Mesendoderm (in vitro differentiated cells): ENCODE results near the gene LSM6.
A peak's percentile ranks its signal among the peaks of the same experiment; 100 is the strongest.

ENCODE experiments used
- DNase-seq: peaks from one replicate; pipeline ENCODE4 v3.0.0; 2013
- H2AK5ac ChIP-seq: 2 replicates; pipeline ENCODE4 v1.6.1; 2013; ENCODE audit warnings: low read length, inconsistent platforms
- H2BK120ac ChIP-seq: 2 replicates; pipeline ENCODE4 v1.6.1; 2013; ENCODE audit warnings: low read depth, mild to moderate bottlenecking, low read length, moderate library complexity, mixed read lengths
- H2BK15ac ChIP-seq: replicated peaks from 2 replicates; pipeline ENCODE4 v1.6.1; 2013; ENCODE audit warnings: low read depth, mild to moderate bottlenecking, moderate library complexity
- H2BK5ac ChIP-seq: 2 replicates; pipeline ENCODE4 v1.6.1; 2013; ENCODE audit warnings: low read length, inconsistent platforms
- H3K18ac ChIP-seq: 2 replicates; pipeline ENCODE4 v1.6.1; 2013; ENCODE audit warnings: mild to moderate bottlenecking, low read length, mixed read lengths
- H3K23ac ChIP-seq: one replicate; pipeline ENCODE4 v1.6.1; 2013; ENCODE audit warnings: low read length
- H3K27ac ChIP-seq: 2 replicates; pipeline ENCODE4 v1.5.1; 2013; ENCODE audit warnings: low read depth, mild to moderate bottlenecking, inconsistent platforms, low read length, moderate library complexity
- H3K27me3 ChIP-seq: 2 replicates; pipeline ENCODE4 v1.6.1; 2013; ENCODE audit warnings: low read length, control low read depth, mild to moderate bottlenecking, inconsistent platforms; ENCODE audit not compliant: insufficient read depth, poor library complexity
- H3K36me3 ChIP-seq: 2 replicates; pipeline ENCODE4 v1.6.1; 2013; ENCODE audit warnings: low read length, inconsistent platforms; ENCODE audit not compliant: control insufficient read depth, insufficient read depth
- H3K4ac ChIP-seq: one replicate; pipeline ENCODE4 v1.6.1; 2013; ENCODE audit warnings: low read depth, mild to moderate bottlenecking, low read length, moderate library complexity
- H3K4me1 ChIP-seq: 2 replicates; pipeline ENCODE4 v1.6.1; 2013; ENCODE audit warnings: low read depth, low read length, inconsistent platforms; ENCODE audit not compliant: control insufficient read depth
- H3K4me2 ChIP-seq: 2 replicates; pipeline ENCODE4 v1.6.1; 2013; ENCODE audit warnings: low read length
- H3K4me3 ChIP-seq: 2 replicates; pipeline ENCODE4 v1.5.1; 2013; ENCODE audit warnings: mild to moderate bottlenecking, low read length
- H3K56ac ChIP-seq: one replicate; pipeline ENCODE4 v1.6.1; 2013; ENCODE audit warnings: low read length
- H3K79me1 ChIP-seq: 2 replicates; pipeline ENCODE4 v1.6.1; 2013; ENCODE audit warnings: low read length, inconsistent platforms
- H3K79me2 ChIP-seq: 2 replicates; pipeline ENCODE4 v1.6.1; 2013; ENCODE audit warnings: mild to moderate bottlenecking, low read length; ENCODE audit not compliant: control insufficient read depth, insufficient read depth
- H3K9ac ChIP-seq: 2 replicates; pipeline ENCODE4 v1.6.1; 2013; ENCODE audit warnings: low read length, inconsistent platforms
- H4K5ac ChIP-seq: one replicate; pipeline ENCODE4 v1.6.1; 2013; ENCODE audit warnings: low read length
- H4K8ac ChIP-seq: one replicate; pipeline ENCODE4 v1.6.1; 2013; ENCODE audit warnings: low read depth, mild to moderate bottlenecking, control low read depth, low read length, moderate library complexity
- WGBS: extraction: QIAGEN DNeasy Blood & Tissue Kit; methylation state at CpG from one replicate; pipeline ENCODE4 v1.1.7; 2013; ENCODE audit warnings: low lambda C conversion rate, missing lambda C conversion rate; ENCODE audit not compliant: insufficient coverage; ENCODE audit errors: extremely low coverage; 5-methylcytosine and 5-hydroxymethylcytosine counted together

Gene LSM6

DNA sequence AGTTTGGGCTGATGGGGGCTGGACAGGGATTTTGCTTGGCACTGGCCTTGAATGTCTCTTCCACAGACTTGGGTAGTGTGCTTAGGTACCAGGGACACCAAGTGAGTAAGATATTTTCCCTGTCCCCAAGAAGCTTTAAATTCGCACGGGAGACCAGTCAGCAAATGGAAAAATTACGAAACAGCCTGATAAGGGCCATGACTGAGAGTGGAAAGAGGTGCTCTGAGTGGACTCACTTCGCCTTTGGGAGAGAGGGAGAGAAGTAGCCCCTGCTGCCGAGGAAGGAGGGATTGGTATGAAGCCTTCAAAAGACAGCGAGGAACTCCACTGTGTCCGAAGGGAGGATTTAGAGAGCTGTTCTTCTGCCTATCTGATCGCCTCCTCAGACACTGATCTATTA lies 2.6 kb downstream of the LSM6 start:
- Histone ChIP-seq H3K36me3 (no peaks in the 10 kb centered on the region), H3K4me2 (no peak overlapping the region), H3K4me1 (peaks cover 8% of the 10 kb centered on the region), H3K23ac (no peak overlapping the region), H2BK5ac (no peak overlapping the region), H3K27ac (no peak overlapping the region), H4K8ac (no peak overlapping the region), H2BK15ac (no peak overlapping the region), H3K9ac (no peak overlapping the region), H3K79me1 (peaks cover 9% of the 10 kb centered on the region), H3K27me3 (no peaks in the 10 kb centered on the region), H3K79me2 (peaks cover 19% of the 10 kb centered on the region), H3K18ac (no peak overlapping the region), H4K5ac (no peak overlapping the region), H2BK120ac (no peak overlapping the region), H3K4me3 (no peak overlapping the region), H3K56ac (no peak overlapping the region), H3K4ac (no peak overlapping the region), H2AK5ac (no peak overlapping the region)
- no peak for DNase-seq
- WGBS, result no CpG with 5 or more reads among the region's 8 CpGs

DNA sequence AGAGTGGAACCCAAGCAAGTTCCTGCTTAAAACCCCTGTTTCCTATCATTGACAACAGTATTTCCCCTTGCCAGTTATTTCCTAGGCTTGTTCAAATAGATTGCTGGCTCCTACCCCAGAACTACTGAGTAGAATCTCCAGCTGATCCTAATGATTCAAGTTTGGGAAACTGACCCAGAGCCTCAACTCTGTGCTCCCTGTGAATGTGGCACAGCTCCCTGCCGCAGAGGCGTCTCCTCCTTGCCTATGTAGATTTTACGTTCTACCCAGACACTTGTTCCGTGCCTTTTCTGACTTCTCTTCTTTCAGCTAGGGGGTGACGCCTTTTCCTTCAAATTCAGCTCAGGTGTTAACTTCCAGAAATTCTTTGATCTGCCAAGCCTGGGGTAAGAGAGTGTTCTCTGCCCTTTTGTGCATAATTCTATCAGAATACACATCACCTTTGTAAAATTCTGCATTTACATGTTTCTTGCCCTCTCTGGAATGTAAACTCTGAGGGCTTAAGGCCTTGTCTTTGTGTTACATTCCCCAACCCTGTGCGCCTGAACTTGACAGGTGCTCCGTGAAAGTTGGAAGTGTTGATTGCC lies 4.4 kb downstream of the LSM6 start:
- peak; percentile 60 for DNase-seq
- Histone ChIP-seq H3K4me2 (no peak overlapping the region), H3K4ac (no peak overlapping the region), H3K9ac (no peak overlapping the region), H3K36me3 (peaks cover 2% of the 10 kb centered on the region), H3K27ac (no peak overlapping the region), H4K5ac (no peak overlapping the region), H3K4me1 (peaks cover 8% of the 10 kb centered on the region), H2AK5ac (no peak overlapping the region), H3K23ac (no peak overlapping the region), H2BK5ac (no peak overlapping the region), H3K79me2 (peaks cover 19% of the 10 kb centered on the region), H3K56ac (no peak overlapping the region), H3K4me3 (no peak overlapping the region), H4K8ac (no peak overlapping the region), H3K79me1 (peaks cover 12% of the 10 kb centered on the region), H3K18ac (no peak overlapping the region), H2BK15ac (no peak overlapping the region), H3K27me3 (no peaks in the 10 kb centered on the region), H2BK120ac (no peak overlapping the region)
- WGBS, result no CpG with 5 or more reads among the region's 7 CpGs

GRCh38 chr4:146182443-146182842 lies 6.9 kb downstream of the LSM6 start:
- WGBS, result no CpG with 5 or more reads among the region's 3 CpGs
- DNase-seq, result no peak

GRCh38 chr4:146183209-146183608 lies 7.7 kb downstream of the LSM6 start:
- H4K8ac ChIP-seq, result no peak overlapping the region
- H3K79me2 ChIP-seq, result peaks cover 8% of the 10 kb centered on the region
- no peak overlapping the region for H3K56ac ChIP-seq
- H2BK5ac ChIP-seq, result no peak overlapping the region
- H2BK15ac ChIP-seq, result no peak overlapping the region
- H3K4me2 ChIP-seq, result no peak overlapping the region
- H2BK120ac ChIP-seq, result no peak overlapping the region
- no peak for DNase-seq
- H3K4me1 ChIP-seq, result peaks cover 5% of the 10 kb centered on the region
- H3K18ac ChIP-seq, result no peak overlapping the region
- H3K36me3 ChIP-seq, result peaks cover 2% of the 10 kb centered on the region
- H3K4ac ChIP-seq, result no peak overlapping the region
- no peak overlapping the region for H4K5ac ChIP-seq
- H3K27ac ChIP-seq, result no peak overlapping the region
- no peak overlapping the region for H3K9ac ChIP-seq
- no peak overlapping the region for H2AK5ac ChIP-seq
- peaks cover 6% of the 10 kb centered on the region for H3K79me1 ChIP-seq
- no peak overlapping the region for H3K4me3 ChIP-seq
- no peaks in the 10 kb centered on the region for H3K27me3 ChIP-seq
- WGBS, result no CpG with 5 or more reads among the region's 2 CpGs
- no peak overlapping the region for H3K23ac ChIP-seq

More at GRCh38 chr4:146182443-146182842, 6.9 kb downstream of the LSM6 start:
- H3K4me2 ChIP-seq, result no peak overlapping the region
- H2BK15ac ChIP-seq, result no peak overlapping the region
- peaks cover 8% of the 10 kb centered on the region for H3K79me1 ChIP-seq
- no peak overlapping the region for H4K8ac ChIP-seq
- H3K79me2 ChIP-seq, result peaks cover 9% of the 10 kb centered on the region
- H4K5ac ChIP-seq, result no peak overlapping the region
- H3K18ac ChIP-seq, result no peak overlapping the region
- H2BK120ac ChIP-seq, result no peak overlapping the region
- no peak overlapping the region for H2BK5ac ChIP-seq
- H3K4me3 ChIP-seq, result no peak overlapping the region
- no peak overlapping the region for H3K56ac ChIP-seq
- H3K4me1 ChIP-seq, result peaks cover 5% of the 10 kb centered on the region
- no peaks in the 10 kb centered on the region for H3K27me3 ChIP-seq
- H3K9ac ChIP-seq, result no peak overlapping the region
- H3K4ac ChIP-seq, result no peak overlapping the region
- H3K23ac ChIP-seq, result no peak overlapping the region
- no peak overlapping the region for H3K27ac ChIP-seq
- H2AK5ac ChIP-seq, result no peak overlapping the region
- peaks cover 2% of the 10 kb centered on the region for H3K36me3 ChIP-seq

DNA sequence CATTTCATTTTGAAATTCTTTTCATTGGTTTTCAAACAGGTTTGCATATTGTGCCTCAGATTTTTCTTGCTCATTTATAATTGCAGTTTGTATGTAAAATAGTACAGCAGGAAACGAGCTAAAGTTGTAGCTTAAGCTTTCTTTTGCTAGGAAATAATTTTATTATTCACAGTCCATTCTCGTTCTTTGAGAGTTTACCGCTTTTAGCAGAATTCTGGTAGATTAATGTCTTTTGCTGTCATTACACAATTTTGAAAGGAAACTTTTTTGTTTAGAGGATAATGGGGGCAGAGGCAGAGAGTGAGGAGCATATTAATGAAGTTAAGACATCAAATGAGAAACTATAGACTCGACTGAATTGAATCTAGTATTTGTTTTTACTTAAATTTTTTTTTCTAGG lies 10.5 kb downstream of the LSM6 start:
- no peak overlapping the region for H4K8ac ChIP-seq
- no peak overlapping the region for H2BK120ac ChIP-seq
- no CpG with 5 or more reads among the region's 4 CpGs for WGBS
- no peak overlapping the region for H3K56ac ChIP-seq
- H3K4me2 ChIP-seq, result no peak overlapping the region
- no peak overlapping the region for H3K4ac ChIP-seq
- no peak overlapping the region for H3K9ac ChIP-seq
- H3K27ac ChIP-seq, result no peak overlapping the region
- H3K79me1 ChIP-seq, result peaks cover 4% of the 10 kb centered on the region
- H3K79me2 ChIP-seq, result peaks cover 2% of the 10 kb centered on the region
- peaks cover 2% of the 10 kb centered on the region for H3K36me3 ChIP-seq
- no peak overlapping the region for H4K5ac ChIP-seq
- no peak overlapping the region for H3K18ac ChIP-seq
- H3K4me1 ChIP-seq, result no peaks in the 10 kb centered on the region
- H3K27me3 ChIP-seq, result no peaks in the 10 kb centered on the region
- no peak overlapping the region for H3K23ac ChIP-seq
- no peak overlapping the region for H2BK15ac ChIP-seq
- no peak overlapping the region for H2BK5ac ChIP-seq
- no peak overlapping the region for H2AK5ac ChIP-seq
- no peak overlapping the region for H3K4me3 ChIP-seq
- DNase-seq, result no peak

GRCh38 chr4:146186596-146186995 lies 11.1 kb downstream of the LSM6 start:
- H4K5ac ChIP-seq, result no peak overlapping the region
- no peak overlapping the region for H3K4me3 ChIP-seq
- H3K27me3 ChIP-seq, result no peaks in the 10 kb centered on the region
- no peak overlapping the region for H3K4ac ChIP-seq
- H2BK15ac ChIP-seq, result no peak overlapping the region
- H3K4me1 ChIP-seq, result no peaks in the 10 kb centered on the region
- no peak overlapping the region for H3K9ac ChIP-seq
- no peak overlapping the region for H3K56ac ChIP-seq
- H2BK5ac ChIP-seq, result no peak overlapping the region
- H3K23ac ChIP-seq, result no peak overlapping the region
- peaks cover 2% of the 10 kb centered on the region for H3K36me3 ChIP-seq
- peaks cover 2% of the 10 kb centered on the region for H3K79me1 ChIP-seq
- H3K79me2 ChIP-seq, result no peaks in the 10 kb centered on the region
- no peak overlapping the region for H3K27ac ChIP-seq
- no peak overlapping the region for H2BK120ac ChIP-seq
- H4K8ac ChIP-seq, result no peak overlapping the region
- no peak overlapping the region for H3K18ac ChIP-seq
- DNase-seq, result no peak
- no CpG with 5 or more reads among the region's 3 CpGs for WGBS
- H3K4me2 ChIP-seq, result no peak overlapping the region
- no peak overlapping the region for H2AK5ac ChIP-seq
